ENCODE results near the gene IL20RA. TPM values are rescaled to one million over a fixed set of nuclear protein-coding genes. Genes with fewer than 3 reads are reported as not detected.
A peak's percentile ranks its signal among the peaks of the same experiment; 100 is the strongest.

IL20RA gene
- total RNA-seq, 3 donors from 2014 or later: 3.2 to 12.2 (median 11.6) TPM

GRCh38 chr6:137087902-137088301 is 43.1 kb upstream of the IL20RA start:
- H3K4me3 ChIP-seq: no peak overlapping the region
- no peaks in the 10 kb centered on the region for H3K36me3 ChIP-seq (ENCODE audit: low read depth)
- intact Hi-C loops (cut with DNase I, micrococcal nuclease): no loop called here
- no peak for DNase-seq
- TF ChIP-seq, protein P1, sequence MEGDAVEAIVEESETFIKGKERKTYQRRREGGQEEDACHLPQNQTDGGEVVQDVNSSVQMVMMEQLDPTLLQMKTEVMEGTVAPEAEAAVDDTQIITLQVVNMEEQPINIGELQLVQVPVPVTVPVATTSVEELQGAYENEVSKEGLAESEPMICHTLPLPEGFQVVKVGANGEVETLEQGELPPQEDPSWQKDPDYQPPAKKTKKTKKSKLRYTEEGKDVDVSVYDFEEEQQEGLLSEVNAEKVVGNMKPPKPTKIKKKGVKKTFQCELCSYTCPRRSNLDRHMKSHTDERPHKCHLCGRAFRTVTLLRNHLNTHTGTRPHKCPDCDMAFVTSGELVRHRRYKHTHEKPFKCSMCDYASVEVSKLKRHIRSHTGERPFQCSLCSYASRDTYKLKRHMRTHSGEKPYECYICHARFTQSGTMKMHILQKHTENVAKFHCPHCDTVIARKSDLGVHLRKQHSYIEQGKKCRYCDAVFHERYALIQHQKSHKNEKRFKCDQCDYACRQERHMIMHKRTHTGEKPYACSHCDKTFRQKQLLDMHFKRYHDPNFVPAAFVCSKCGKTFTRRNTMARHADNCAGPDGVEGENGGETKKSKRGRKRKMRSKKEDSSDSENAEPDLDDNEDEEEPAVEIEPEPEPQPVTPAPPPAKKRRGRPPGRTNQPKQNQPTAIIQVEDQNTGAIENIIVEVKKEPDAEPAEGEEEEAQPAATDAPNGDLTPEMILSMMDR (IDR thresholded peaks at IDR 0.05): no peak
- no peak for ATAC-seq
- peaks cover 10% of the 10 kb centered on the region for H3K4me1 ChIP-seq (ENCODE audit: low read depth)
- no peaks in the 10 kb centered on the region for H3K9me3 ChIP-seq

GRCh38 chr6:137086031-137086430 is 41.3 kb upstream of the IL20RA start:
- Histone ChIP-seq H3K9me3 (no peaks in the 10 kb centered on the region), H3K36me3 (ENCODE audit: low read depth) (no peaks in the 10 kb centered on the region), H3K4me3 (no peak overlapping the region), H3K4me1 (ENCODE audit: low read depth) (peaks cover 4% of the 10 kb centered on the region)
- intact Hi-C loops (cut with DNase I, micrococcal nuclease): no loop called here
- DNase-seq: no peak
- TF ChIP-seq, protein P1 (IDR thresholded peaks at IDR 0.05): no peak
- ATAC-seq: peak; percentile 53

- ATAC-seq: no peak
- TF ChIP-seq, protein P1 (IDR thresholded peaks at IDR 0.05): no peak
- intact Hi-C loops (cut with DNase I, micrococcal nuclease): no loop called here
- no peak for DNase-seq
- peaks cover 4% of the 10 kb centered on the region for H3K4me1 ChIP-seq (ENCODE audit: low read depth)
- no peaks in the 10 kb centered on the region for H3K36me3 ChIP-seq (ENCODE audit: low read depth)
- H3K9me3 ChIP-seq: no peaks in the 10 kb centered on the region
- no peak overlapping the region for H3K4me3 ChIP-seq
Observed at GRCh38 chr6:137084865-137085617, 40.3 kb upstream of the IL20RA start.

- no peak for ATAC-seq
- intact Hi-C loops (cut with DNase I, micrococcal nuclease): no loop called here
- no peaks in the 10 kb centered on the region for H3K36me3 ChIP-seq (ENCODE audit: low read depth)
- H3K9me3 ChIP-seq: no peaks in the 10 kb centered on the region
- DNase-seq: no peak
- H3K4me1 ChIP-seq (ENCODE audit: low read depth): peaks cover 4% of the 10 kb centered on the region
- TF ChIP-seq, protein P1 (IDR thresholded peaks at IDR 0.05): no peak
- H3K4me3 ChIP-seq: no peak overlapping the region
Observed at GRCh38 chr6:137084090-137084489, 39.3 kb upstream of the IL20RA start.

DNA sequence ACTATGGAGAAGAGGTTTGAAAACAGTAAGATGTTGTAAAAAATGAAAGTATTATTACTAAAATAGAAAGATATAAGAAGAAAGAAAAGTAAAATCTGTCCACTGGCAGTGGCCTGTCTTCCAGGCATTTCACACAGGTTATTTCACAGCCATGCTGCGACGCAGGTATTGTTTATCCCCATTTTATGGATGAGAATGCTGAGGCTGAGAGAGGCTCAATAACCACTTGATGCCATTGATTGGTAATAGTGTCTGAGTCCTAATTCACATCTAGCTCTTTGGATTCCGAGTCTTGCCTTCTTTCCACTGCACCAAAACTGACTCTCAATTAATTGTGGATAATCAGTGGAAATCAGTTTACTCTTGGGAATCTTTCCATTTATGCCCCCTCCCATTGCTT is 37.2 kb upstream of the IL20RA start:
- Histone ChIP-seq H3K36me3 (ENCODE audit: low read depth) (no peaks in the 10 kb centered on the region), H3K4me3 (no peak overlapping the region), H3K4me1 (ENCODE audit: low read depth) (peaks cover 4% of the 10 kb centered on the region), H3K9me3 (no peaks in the 10 kb centered on the region)
- ATAC-seq (no peak), DNase-seq (no peak)
- intact Hi-C loops (cut with DNase I, micrococcal nuclease): no loop called here
- TF ChIP-seq, protein P1 (IDR thresholded peaks at IDR 0.05): no peak
